ENCODE measurements around the gene ESR1.
"Not testable (repeated sequence)": the region's sequence is repeated elsewhere in the genome, so short reads cannot be mapped to it uniquely, and the experiment has no call there.

ESR1 gene

GRCh38 chr6:151993364-151993763 lies 185.9 kb downstream of the ESR1 start:
- DNase-seq: no peak

- DNase-seq: no peak
Measured at GRCh38 chr6:151998784-151999183, 191.3 kb downstream of the ESR1 start.

GRCh38 chr6:151999194-151999593 lies 191.7 kb downstream of the ESR1 start:
- no peak for DNase-seq

GRCh38 chr6:152001408-152001807 lies 193.9 kb downstream of the ESR1 start:
- DNase-seq: no peak

GRCh38 chr6:152002306-152002705 lies 194.8 kb downstream of the ESR1 start:
- no peak for DNase-seq

GRCh38 chr6:152004036-152004566 lies 196.6 kb downstream of the ESR1 start:
- DNase-seq: no peak

GRCh38 chr6:152004896-152005295 lies 197.4 kb downstream of the ESR1 start:
- no peak for DNase-seq

GRCh38 chr6:152008779-152009178 lies 201.3 kb downstream of the ESR1 start:
- DNase-seq: no peak

GRCh38 chr6:152012227-152012626 lies 204.7 kb downstream of the ESR1 start:
- no peak for DNase-seq

- no peak for DNase-seq
Measured at GRCh38 chr6:152018876-152019275, 211.4 kb downstream of the ESR1 start.

- DNase-seq: no peak
Measured at GRCh38 chr6:152022303-152022702, 214.8 kb downstream of the ESR1 start.

- DNase-seq: no peak
Measured at GRCh38 chr6:152023613-152024012, 216.1 kb downstream of the ESR1 start.

GRCh38 chr6:152026291-152026690 lies 218.8 kb downstream of the ESR1 start:
- DNase-seq: no peak

GRCh38 chr6:152026744-152027143 lies 219.3 kb downstream of the ESR1 start:
- DNase-seq: not testable (repeated sequence)

GRCh38 chr6:152033765-152034164 lies 226.3 kb downstream of the ESR1 start:
- not testable (repeated sequence) for DNase-seq

- DNase-seq: no peak
Measured at GRCh38 chr6:152034631-152035030, 227.1 kb downstream of the ESR1 start.

GRCh38 chr6:152046118-152046517 lies 238.6 kb downstream of the ESR1 start:
- DNase-seq: no peak

- no peak for DNase-seq
Measured at GRCh38 chr6:152048921-152049320, 241.4 kb downstream of the ESR1 start.

GRCh38 chr6:152049502-152049901 lies 242.0 kb downstream of the ESR1 start:
- no peak for DNase-seq

GRCh38 chr6:152050451-152051195 lies 243.1 kb downstream of the ESR1 start:
- no peak for DNase-seq

GRCh38 chr6:152052061-152052460 lies 244.6 kb downstream of the ESR1 start:
- DNase-seq: no peak

GRCh38 chr6:152053332-152053731 lies 245.8 kb downstream of the ESR1 start:
- DNase-seq: no peak

- no peak for DNase-seq
Measured at GRCh38 chr6:152054441-152054840, 247.0 kb downstream of the ESR1 start.

GRCh38 chr6:152055517-152055916 lies 248.0 kb downstream of the ESR1 start:
- DNase-seq: no peak

All from T-helper 9 cell (primary cell).